Stimulated activated CD8-positive, alpha-beta memory T cell treated with anti-CD3 and anti-CD28 coated beads, Interleukin-7, amount 100 ng/mL, for 1 hour (primary cell): ENCODE data around the gene LPAR3.
"Not testable (repeated sequence)": the region's sequence is repeated elsewhere in the genome, so short reads cannot be mapped to it uniquely, and the experiment has no call there.

Experiments
- DNase-seq, 2 donors: peaks; one replicate each; pipeline ENCODE4 v3.0.0-alpha.2; 2020; ENCODE audit warnings: low read depth in 2 of 2

The LPAR3 gene

DNA sequence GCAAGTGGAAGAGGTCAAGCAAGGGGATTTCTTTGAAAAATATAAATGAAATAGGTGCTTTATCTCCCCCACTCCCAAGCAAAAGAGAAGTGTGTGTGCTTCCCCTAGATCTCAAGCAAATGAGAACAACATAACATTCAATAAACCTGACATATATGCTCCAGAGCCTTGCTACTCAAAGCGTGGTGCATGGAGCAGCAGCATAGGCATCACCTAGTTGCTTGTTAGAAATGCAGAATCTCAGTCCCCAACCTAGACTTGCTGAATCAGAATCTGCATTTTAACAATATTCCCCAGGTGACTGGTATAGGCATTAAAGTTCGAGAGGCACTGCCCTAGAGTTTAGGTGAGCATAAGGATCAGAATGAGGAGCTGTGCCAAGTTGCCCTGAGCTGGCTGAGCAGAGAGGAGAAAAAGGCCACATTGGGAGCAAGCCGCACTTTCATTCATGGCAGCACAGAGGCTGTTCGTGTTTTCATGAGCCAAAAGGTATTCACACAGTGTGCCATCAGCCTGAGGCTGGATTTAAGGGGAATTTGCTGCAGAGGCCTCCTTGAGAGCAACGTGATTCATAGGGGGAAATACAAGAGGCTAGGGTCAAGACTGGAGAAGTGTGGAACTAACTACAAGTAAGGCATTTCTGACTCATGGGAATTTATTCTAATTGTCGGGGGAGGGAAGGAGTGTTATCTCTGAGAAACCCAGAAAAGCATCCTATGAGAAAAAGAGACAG, 14.3 kb upstream of the LPAR3 start:
- DNase-seq = no peak

DNA sequence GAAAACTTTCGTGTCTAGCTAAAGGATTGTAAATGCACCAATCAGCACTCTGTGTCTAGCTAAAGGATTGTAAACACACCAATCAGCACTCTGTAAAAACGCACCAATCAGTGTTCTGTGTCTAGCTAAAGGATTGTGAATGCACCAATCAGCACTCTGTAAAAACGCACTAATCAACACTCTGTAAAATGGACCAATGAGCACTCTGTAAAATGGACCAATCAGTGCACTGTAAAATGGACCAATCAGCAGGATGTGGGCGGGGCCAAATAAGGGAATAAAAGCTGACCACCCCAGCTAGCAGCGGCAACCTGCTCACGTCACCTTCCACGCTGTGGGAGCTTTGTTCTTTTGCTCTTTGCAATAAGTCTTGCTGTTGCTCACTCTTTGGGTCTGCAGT, 9.7 kb upstream of the LPAR3 start:
- not testable (repeated sequence) for DNase-seq

DNA sequence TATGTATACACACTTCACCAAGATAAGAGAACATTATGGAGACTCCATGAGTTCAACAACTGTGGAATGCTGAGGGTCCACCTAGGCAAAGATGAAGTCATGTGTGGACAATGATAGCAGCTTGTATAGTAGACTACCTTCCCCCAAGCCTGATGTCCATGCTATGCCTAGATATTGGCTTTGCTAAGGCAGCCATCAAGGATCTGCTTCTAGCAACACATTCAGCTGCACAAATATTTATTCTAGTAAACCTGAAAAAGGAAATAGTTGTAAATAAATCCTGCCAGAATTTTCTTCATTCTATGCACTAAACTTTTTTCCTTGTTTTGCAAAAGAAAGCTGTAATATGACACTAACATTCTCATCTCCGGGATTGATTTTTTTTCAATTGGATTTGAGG, 7.0 kb upstream of the LPAR3 start:
- no peak for DNase-seq

DNA sequence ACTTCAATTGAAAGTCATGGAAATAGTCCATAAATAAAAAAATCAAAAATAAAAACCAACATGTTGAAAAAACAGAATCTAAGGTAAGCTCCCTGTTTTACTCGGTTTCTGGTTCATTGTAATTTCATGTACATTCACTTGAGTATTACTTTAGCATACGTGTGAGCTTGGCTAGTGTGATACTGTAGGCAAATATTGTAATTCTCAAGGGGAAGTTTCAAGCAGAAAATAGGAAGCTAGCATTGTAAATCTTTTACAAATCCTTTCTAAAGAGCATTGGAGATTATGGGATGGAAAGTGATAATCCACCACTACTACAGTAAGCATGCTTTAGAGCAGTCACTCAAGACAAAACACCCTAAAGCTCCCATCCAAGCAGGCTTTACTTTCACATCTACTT, 3.3 kb upstream of the LPAR3 start:
- no peak for DNase-seq

DNA sequence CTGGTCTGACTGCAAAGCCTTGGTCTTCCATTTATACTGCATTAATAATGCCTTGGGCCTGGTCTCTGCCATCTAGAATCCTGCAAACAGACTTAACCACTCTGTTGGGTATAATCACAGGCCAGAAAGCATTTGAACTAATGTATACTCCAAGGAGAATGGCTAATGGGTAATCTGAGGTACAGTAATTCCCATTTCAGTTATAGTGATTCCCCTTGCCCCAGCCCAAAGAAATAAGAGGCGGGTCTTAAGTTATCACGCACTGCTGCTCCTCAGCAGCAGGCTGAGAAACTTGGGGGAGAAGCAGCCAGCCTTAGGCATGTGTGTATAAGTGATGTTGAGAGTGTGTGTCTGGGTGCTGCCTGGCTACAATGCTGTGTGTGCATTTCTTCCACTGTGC, 2.4 kb downstream of the LPAR3 start:
- no peak for DNase-seq

DNA sequence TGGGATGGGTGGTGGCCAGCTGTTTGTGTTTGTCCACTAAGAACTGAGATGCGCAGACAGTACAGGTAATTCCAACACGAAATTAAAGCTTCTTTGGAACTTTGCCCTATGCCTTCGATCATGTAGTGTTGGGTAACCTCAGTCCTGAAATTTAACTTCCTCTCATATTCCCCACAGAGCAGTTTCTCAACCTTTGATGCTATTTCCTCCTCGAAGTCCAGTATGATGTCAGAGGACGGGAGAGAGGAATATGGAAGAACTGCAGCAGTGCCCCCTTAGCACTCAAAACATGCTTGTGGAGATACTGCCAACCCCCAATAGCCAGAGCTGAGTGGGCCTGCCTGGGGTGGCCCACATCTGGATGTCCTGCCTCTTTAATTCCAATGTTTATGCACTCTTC, 3.6 kb downstream of the LPAR3 start:
- no peak for DNase-seq

DNA sequence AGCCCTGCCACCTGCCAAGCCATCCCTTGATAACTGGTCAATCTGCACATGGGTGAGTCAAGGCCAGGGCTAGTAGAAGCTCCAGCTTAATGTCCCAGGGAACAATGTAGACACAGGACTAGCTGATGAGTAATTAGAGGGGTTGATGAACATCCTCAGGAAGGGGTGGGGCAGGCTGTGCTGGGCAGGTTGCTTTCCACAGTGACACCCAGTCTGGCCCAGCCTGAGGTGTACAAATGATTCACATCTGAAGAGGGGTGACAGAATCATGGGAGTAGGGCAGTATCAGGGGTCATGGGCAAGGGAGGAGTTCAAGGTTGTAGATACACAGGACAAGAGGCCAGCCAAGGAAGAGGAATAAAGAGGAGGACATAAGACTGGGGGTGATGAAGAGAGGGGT, 4.3 kb downstream of the LPAR3 start:
- DNase-seq = no peak

DNA sequence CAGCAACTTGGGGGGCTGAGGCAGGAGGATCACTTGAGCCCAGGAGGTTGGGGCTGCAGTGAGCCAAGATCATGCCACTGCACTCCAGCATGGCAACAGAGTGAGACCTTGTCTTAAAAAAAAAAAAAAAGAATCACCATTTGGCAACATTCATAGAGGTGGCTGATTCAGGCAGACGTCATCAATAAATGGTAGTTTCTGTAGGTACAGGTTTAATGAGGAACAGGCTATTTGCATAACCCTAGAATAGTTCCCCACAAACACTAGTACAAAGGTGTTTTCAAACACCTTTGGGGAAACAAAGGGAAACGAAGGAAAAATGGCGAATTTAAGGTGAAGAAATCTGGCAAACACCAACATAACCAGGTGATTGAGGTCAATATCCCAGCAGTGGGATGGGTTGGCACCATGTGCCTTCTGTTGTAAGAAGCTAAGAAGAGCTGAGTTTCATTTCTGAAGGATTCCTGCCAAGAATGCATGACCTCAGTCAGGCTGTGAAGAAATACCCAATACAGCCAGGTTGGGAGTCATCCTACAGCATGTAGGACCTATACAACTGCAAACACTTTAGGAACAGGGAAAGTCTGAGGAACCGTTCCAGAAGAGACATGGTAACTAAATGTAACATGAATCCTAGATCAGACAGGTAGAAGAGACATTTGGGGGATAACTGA, 5.6 kb downstream of the LPAR3 start:
- no peak for DNase-seq

DNA sequence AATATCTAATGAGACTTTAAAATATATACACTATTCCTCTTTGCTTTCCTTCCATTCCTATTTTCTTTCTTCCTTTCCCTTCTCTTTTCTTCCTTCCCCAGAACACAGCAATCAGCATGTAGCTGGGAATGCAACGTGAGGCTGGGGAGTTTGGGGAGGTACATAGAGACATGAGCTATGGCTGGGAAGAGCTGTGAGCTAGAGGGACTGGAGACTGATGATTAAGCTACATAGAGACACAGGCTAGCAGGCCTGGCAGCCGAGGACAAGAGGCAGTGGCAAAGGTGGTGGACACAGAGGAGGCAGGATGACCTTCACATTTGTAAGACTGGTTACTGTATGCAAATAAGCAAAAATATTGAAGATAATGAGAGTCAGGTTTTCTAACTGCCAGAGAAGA, 7.5 kb downstream of the LPAR3 start:
- DNase-seq = no peak

DNA sequence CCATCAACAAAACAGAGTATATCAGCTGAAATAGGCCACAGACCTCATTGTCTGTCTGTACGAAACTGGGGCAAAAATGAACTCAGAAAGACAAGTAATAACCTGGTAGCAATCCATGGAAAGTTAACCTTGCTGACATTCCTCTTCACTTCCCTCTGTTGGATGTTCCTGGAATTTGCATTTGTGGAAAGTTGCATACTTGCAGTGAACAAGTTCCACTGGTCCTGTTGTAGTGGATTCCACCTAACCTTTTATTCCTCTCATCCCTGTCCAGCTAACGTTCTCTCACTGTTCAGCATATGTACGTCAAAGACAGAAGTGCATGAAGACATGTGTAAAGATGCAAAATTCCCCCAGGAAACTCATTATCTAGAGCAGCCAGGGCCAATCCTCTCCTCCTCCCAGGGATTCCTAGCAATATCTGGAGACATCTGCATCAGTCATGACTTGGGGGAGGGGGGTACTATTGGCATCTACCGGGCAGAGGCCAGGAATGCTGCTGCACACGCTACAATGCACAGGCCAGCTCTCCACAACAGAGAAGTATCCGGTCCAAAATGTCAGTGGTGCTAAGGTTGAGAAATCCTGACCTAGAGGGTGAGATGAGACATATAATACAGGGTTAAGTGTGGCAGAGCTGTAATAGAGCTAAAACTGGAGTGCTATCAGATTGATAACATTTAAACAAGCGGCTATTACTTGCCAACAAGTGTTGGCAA, 8.2 kb downstream of the LPAR3 start:
- no peak for DNase-seq

DNA sequence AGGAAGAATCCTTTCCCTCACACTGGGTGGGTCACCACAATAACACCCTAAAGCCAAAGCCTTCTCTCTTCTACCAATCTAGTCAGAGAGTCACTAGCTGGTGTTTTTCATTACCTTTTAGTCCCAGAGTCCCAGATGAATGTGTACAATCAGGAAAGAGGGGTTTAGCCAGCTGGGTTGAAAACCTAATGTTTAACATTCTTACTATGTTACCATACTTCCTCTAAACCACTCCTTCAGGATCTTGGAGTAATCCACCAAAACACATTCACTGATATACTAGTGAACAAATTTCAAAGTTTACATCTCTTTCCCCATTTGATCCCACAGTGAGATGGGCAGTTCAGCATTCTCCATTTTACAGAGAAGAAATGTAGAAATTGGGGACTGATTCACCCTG, 9.7 kb downstream of the LPAR3 start:
- DNase-seq = no peak

DNA sequence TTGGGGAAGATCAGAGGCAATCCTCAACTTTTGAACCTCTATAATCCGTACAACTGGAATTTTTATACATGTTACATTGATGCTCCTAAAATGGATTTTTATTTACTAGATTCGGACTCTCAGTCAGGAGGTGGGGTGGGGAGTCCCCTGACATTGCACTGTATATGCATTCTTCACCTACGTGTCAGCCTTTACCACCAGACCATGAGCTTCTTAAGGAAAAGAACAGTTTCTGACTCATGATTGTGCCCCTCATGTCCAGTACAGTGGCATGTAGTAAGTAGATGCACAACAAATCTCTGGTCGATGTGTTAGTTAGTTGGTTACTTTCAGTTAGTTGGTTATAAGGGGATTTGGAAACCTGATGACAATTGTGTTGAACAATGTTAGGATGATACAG, 15.4 kb downstream of the LPAR3 start:
- DNase-seq = no peak

DNA sequence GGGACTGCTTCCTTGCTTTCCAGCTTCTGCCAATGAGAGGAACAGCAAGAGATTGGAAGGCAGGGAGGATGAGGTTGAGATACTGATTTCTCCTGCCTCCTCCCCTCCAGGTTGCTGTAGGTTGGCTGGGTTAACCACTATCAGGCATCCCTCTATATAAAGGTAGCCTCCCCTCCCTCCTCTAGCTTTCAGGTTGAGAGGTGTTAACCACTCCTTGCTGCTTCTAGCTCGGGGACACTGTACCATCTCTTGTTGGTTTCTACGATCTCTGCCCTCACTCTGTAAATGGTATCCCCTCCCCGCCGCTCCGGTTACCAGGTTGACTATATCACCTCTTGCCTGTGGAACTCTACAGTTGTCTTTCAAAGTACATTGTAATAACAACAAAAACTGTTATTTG, 16.7 kb downstream of the LPAR3 start:
- DNase-seq = no peak

DNA sequence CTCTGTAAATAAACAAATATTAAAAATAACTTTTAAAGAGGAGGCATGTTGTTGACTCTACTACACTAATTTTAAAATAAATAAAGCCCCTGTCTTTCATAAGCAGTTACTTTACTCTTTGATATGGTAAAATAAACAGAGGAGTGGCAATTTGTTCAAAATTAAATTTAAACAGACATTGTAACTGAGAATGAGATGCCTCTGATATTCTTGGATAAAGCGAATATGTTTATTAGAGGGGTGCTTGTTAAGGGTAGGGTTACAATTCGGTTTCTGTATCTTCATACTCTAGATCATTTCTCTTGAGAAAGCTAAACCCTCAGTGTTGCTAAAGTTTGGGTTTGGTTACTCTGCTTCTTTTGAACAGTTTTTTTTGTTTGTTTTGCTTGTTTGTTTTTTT, 19.6 kb downstream of the LPAR3 start:
- no peak for DNase-seq

DNA sequence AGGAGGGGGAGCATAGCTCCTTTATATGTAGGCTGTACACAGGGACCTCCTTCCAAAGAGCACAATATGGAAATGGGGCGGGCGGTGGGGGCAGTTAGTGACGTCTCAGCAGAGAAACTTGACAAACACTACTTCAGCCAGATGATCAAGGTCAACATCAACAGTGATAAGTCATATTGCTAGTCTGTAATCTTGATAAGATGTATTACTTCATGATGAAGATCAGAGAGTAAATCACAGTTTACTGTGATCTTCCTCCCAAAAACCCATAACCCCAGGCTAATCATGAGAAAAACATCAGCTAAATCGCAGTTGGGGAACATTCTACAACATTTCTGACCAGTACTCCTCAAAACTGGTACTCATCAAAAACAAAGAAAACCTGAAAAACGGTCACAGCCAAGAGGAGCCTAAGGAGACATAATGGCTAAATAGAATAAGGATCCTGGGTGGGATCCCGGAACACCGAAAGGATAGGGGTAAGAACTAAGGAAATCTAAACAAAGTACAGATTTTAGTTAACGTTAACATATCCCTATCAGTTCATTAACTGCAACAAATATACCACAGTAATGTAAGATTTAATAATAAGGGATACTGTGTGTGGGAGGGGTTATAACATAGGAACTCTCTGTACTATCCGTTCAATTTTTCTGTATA, 20.2 kb downstream of the LPAR3 start:
- DNase-seq = no peak

DNA sequence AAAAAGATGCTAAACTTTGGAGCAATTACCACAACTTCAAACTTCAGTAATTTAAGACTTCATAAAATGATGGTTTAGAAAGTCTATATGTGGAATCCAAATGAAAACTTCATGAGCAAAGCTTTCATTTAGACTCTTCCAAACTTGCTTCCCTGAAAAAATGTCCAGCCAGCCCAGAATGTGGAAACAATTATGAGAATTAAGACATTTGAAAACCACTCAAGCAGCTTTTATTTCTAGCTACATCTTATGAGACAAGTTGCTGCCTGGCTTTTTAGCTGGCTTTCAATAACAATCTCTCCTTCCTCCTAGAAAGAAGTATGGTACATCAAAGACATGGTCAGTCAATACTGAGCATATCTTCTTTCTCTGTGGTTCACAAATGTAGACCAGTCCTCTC, 21.8 kb downstream of the LPAR3 start:
- no peak for DNase-seq

DNA sequence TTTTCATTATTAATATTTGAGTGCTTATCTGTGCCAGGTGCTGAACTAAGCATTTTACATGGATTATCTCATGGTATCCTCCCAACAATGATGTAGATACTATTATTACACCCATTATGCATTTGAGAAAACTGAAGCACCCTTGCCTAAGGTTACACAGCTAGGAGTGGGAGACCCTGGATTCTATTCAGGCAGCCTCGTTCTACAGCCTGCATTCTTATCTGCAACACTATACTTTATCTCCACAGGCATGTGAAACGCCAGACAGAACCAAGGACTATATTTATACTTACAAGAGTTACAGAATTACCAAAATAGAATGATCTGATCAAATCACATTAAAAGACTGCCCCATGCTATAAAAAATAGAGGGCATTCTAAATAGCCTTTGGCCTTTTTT, 22.4 kb downstream of the LPAR3 start:
- DNase-seq = no peak

DNA sequence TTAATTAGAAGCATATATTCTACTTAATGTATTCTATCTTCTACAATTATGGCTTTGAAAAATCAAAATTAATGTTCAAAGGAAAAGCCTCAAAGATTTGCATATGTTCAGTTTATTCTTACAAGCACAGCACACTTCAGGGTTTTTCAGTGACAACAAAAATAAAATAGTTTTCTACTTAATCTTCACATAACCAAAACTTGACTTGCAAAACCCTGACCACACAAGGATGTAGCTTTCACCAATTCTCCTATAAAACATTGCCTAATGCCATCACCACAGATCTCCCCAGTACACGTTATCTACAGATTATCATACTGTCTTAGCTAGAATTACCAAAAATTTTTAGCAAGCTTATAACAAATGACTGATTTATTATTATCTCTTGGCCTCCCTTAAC, 23.3 kb downstream of the LPAR3 start:
- DNase-seq = no peak

DNA sequence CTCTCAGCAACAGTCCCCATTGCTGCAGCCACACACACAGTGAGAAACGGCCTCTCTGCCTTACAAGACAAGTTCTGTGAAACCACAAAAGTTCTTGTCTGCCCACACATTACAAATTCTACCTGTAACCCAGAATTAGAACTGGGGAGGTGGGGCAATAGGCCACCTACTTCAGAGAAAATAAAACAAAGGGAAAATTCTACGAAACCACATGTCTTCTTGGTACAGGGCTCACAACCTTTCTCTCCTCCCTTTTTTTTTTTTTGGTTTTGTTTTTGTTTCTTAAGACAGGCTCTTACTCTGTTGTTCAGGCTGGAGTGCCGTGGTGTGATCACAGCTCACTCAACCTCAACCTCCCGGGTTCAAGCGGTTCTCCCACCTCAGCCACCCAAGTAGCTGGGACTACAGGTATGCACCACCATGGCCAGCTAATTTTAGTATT, 30.2 kb downstream of the LPAR3 start:
- no peak for DNase-seq

DNA sequence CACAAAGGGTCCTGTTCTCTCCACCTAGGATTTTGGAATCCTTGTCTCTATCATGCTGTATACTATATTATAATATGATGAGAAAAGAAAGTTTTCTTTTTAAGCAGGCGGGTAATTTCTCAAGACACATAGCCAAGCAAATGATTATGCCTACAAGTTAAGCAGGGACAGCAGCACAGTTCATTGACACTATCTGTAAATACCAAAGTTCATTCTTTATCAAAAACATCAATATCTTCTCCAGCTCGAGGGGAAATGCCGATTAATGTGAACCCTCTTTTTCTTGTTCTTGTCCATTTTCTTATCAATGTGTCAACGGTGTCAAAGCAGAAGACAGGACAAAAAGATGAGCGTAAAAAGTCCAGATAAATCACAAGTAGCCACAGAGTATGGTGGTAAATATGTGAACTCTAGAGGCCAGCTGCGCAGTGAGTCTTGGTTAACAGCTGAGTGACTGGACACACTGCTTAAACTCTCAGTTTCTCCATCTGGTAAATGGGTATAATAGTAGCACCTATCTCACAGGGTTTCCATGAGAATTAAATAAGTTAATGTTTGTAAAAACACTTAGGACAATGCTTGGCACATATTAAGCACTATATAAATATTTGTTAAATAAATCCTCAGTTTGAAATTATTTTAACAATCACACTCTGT, 30.9 kb downstream of the LPAR3 start:
- DNase-seq = no peak

DNA sequence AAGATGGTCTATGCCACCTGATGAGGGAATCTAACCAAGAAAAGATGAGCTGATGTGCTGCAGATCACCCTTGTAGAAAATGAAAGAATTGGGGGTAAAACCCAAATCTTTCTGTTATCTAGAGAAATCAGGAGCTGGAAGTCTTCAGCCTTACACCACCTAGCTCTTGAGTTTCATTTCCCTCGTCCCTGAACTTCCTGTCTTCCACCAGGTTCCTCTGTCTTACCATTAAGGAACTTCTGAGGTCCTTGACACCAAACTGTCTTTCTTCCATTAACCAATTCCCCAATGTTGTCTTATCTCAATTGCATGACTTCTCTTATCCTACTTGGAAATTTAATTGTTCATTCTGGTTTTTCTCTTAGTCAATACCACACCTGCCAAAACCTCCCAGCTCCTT, 31.5 kb downstream of the LPAR3 start:
- no peak for DNase-seq

DNA sequence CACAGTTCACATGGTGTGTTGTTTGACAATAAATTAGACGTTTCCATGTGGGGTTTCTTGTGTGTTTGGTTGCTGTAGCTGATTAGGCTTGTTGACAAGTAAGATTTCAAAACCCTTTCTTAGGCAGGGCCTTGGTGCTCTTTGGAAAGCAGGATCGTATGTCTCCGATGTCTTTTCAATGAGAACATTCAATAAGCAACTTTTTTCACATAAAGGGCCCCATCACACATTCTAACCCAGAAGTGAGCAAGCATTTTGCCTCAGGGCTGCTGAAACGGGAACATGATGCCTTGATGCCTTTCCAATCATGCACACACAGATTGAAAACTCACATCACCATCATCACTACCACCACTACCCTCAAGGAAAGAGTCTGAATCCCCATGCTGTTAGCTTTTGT, 33.1 kb downstream of the LPAR3 start:
- no peak for DNase-seq
